Stomach (tissue), 4 donors: ENCODE data around the gene TMEM178A.

Experiments
- EP300 ChIP-seq: sonication (generic); formaldehyde crosslinking; IDR thresholded peaks from one replicate; pipeline ENCODE4 v1.6.1; 2017; ENCODE audit warnings: antibody characterized with exemption
- POLR2A ChIP-seq, 4 donors: fragments of 450-650 bp; IDR thresholded peaks; one replicate each; pipeline ENCODE4 v1.6.1; 2016; ENCODE audit warnings: antibody characterized with exemption in 4 of 4, control low read depth in 2 of 4, mild to moderate bottlenecking in 1 of 4, moderate library complexity in 1 of 4
- POLR2AphosphoS5 ChIP-seq, 3 donors: sonication (generic); formaldehyde crosslinking; IDR thresholded peaks; one replicate each; pipeline ENCODE4 v1.6.1; 2016; ENCODE audit warnings: antibody characterized with exemption in 3 of 3
- TF ChIP-seq, protein P1 (sequence below), 7 experiments: fragments of 450-650 bp in 4 of 7; fragments of 200-600 bp in 3 of 7; sonication (generic) in 3 of 7; IDR thresholded peaks; one replicate each; pipeline ENCODE4 v1.5.1; 2016 to 2019; ENCODE audit warnings: antibody characterized with exemption in 7 of 7, control low read depth in 2 of 7, mild to moderate bottlenecking in 1 of 7

DNA sequence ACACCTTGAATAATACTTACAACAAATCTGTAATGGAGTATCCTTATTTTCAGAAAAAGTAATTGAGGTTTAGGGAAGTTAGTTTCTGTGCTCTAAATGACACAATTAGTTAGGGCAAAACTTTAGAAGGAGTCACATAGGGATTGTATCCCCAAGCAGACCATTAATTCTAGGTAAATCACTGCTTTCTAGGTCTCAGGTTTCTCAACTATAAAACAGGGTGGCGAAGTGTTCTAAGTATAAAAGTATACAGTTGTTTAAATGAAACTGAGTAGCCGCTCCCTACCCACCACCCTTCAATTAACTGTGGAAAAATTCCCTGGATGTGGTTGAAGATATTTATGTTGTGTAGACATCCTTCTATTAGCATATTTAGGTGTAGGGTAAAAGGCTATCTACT, 19.9 kb upstream of the TMEM178A start:
- TF ChIP-seq, protein P1, sequence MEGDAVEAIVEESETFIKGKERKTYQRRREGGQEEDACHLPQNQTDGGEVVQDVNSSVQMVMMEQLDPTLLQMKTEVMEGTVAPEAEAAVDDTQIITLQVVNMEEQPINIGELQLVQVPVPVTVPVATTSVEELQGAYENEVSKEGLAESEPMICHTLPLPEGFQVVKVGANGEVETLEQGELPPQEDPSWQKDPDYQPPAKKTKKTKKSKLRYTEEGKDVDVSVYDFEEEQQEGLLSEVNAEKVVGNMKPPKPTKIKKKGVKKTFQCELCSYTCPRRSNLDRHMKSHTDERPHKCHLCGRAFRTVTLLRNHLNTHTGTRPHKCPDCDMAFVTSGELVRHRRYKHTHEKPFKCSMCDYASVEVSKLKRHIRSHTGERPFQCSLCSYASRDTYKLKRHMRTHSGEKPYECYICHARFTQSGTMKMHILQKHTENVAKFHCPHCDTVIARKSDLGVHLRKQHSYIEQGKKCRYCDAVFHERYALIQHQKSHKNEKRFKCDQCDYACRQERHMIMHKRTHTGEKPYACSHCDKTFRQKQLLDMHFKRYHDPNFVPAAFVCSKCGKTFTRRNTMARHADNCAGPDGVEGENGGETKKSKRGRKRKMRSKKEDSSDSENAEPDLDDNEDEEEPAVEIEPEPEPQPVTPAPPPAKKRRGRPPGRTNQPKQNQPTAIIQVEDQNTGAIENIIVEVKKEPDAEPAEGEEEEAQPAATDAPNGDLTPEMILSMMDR (IDR thresholded peaks at IDR 0.05), result no peak
- no peak for TF ChIP-seq EP300
- TF ChIP-seq POLR2AphosphoS5 (IDR thresholded peaks at IDR 0.05), result no peak
- TF ChIP-seq POLR2A (IDR thresholded peaks at IDR 0.05), result no peak
